K562 (cell line): ENCODE data around the gene HMCN1. TPM values are rescaled to one million over a fixed set of nuclear protein-coding genes. Genes with fewer than 3 reads are reported as not detected.

Experiments
- ATAC-seq: fragments of 200-7000 bp; cut with Tn5 transposase; 3 replicates; pipeline ENCODE4 v1.9.1; 2020; ENCODE audit warnings: moderate library complexity
- BruUV-seq: library from RNA; stranded (reverse); fragments of 400-500 nt; replicated peaks from 2 replicates; lab custom pipeline; 2021; lab: Mats Ljungman, UMichigan
- CTCF ChIA-PET: fragments of 300-600 bp; formaldehyde crosslinking; extraction: SDS; loops from one replicate; lab custom pipeline; 2021; ENCODE audit warnings: low intra/inter-chr PET ratio; lab: Yijun Ruan, JAX
- POLR2A ChIA-PET: fragments of 300-600, 350-650 bp; sonication (Branson Sonifier 250); formaldehyde crosslinking; extraction: SDS; loops from one replicate; lab custom pipeline; 2021; ENCODE audit warnings: antibody characterized with exemption, inconsistent platforms; lab: Yijun Ruan, JAX
- DNase-seq, 4 experiments: peaks; one replicate each; pipeline versions ENCODE4 v3.0.0 to v3.0.0-alpha.2; 2011 to 2018; ENCODE audit warnings: low spot score in 3 of 4, mixed read lengths in 3 of 4; ENCODE audit errors: extremely low read depth in 1 of 4
- FAIRE-seq: peaks from 2 replicates; lab custom pipeline; 2011; peaks lifted over from hg19 to GRCh38; lab: Jason Lieb, UNC
- H2AFZ ChIP-seq: 2 replicates; pipeline ENCODE4 v1.6.0; 2011; ENCODE audit warnings: low read depth, low read length, control low read depth, inconsistent platforms
- H3K27ac ChIP-seq: fragments of 200-600 bp; 3 replicates; pipeline ENCODE4 v1.8.0; 2011; ENCODE audit warnings: low read depth, mild to moderate bottlenecking, control low read depth, inconsistent platforms, low read length, moderate library complexity, mixed read lengths; ENCODE audit errors: extremely low read depth
- H3K27me3 ChIP-seq, 2 experiments: fragments of 300-600 bp in 1 of 2; 2 replicates in 1 of 2; 3 replicates in 1 of 2; pipeline versions ENCODE4 v1.6.0 to v1.8.0; 2011; ENCODE audit warnings: inconsistent platforms in 2 of 2, low read length in 2 of 2, mild to moderate bottlenecking in 1 of 2, mixed read lengths in 1 of 2, moderate library complexity in 1 of 2; ENCODE audit not compliant: control insufficient read depth in 2 of 2, insufficient read depth in 2 of 2
- H3K36me3 ChIP-seq: fragments of 300-600 bp; 3 replicates; pipeline ENCODE4 v1.8.0; 2011; ENCODE audit warnings: mild to moderate bottlenecking, low read length, inconsistent platforms; ENCODE audit not compliant: control insufficient read depth, insufficient read depth
- H3K4me1 ChIP-seq, 2 experiments: fragments of 200-600 bp in 1 of 2; replicated peaks in 1 of 2; 2 replicates in 1 of 2; 3 replicates in 1 of 2; pipeline versions ENCODE4 v1.5.1 to v1.8.0; 2011; ENCODE audit warnings: inconsistent platforms in 2 of 2, low read length in 2 of 2, mild to moderate bottlenecking in 1 of 2, mixed read lengths in 1 of 2, moderate library complexity in 1 of 2; ENCODE audit not compliant: control insufficient read depth in 2 of 2, insufficient read depth in 2 of 2
- H3K4me2 ChIP-seq: 2 replicates; pipeline ENCODE4 v1.6.1; 2011; ENCODE audit warnings: low read length, control low read depth, inconsistent platforms, mixed read lengths; ENCODE audit not compliant: insufficient read depth
- H3K4me3 ChIP-seq: fragments of 200-600 bp; sonication (generic), shearing (Covaris generic); 2 replicates; pipeline ENCODE4 v1.5.1; 2016; ENCODE audit warnings: control low read depth, inconsistent platforms
- H3K79me2 ChIP-seq: fragments of 200-600 bp; 3 replicates; pipeline ENCODE4 v1.8.0; 2011; ENCODE audit warnings: low read length, inconsistent platforms; ENCODE audit not compliant: control insufficient read depth, insufficient read depth
- H3K9ac ChIP-seq, 2 experiments: 2 replicates each; pipeline versions ENCODE4 v1.6.0 to v1.6.1; 2011; ENCODE audit warnings: low read depth in 2 of 2, low read length in 2 of 2, control low read depth in 1 of 2, inconsistent platforms in 1 of 2, mild to moderate bottlenecking in 1 of 2, mixed read lengths in 1 of 2; ENCODE audit not compliant: insufficient read depth in 1 of 2
- H3K9me1 ChIP-seq: one replicate; pipeline ENCODE4 v1.6.0; 2011; ENCODE audit warnings: inconsistent platforms, mild to moderate bottlenecking, low read length, moderate library complexity; ENCODE audit not compliant: control insufficient read depth, insufficient read depth
- H3K9me3 ChIP-seq: replicated peaks from 2 replicates; pipeline ENCODE4 v1.5.1; 2011; ENCODE audit warnings: low read depth, low read length, inconsistent platforms; ENCODE audit not compliant: control insufficient read depth, insufficient read depth
- H4K20me1 ChIP-seq: replicated peaks from 2 replicates; pipeline ENCODE4 v1.6.1; 2011; ENCODE audit warnings: low read length, inconsistent platforms, mixed read lengths; ENCODE audit not compliant: control insufficient read depth, insufficient read depth
- PREB ChIP-seq: sonication (generic); formaldehyde crosslinking; IDR thresholded peaks from 2 replicates; pipeline ENCODE4 v1.8.1; 2023; ENCODE audit warnings: mild to moderate bottlenecking, missing genetic modification reagents
- RBM25 ChIP-seq: fragments of 200-400 bp; formaldehyde crosslinking; IDR thresholded peaks from 2 replicates; pipeline ENCODE4 v1.6.1; 2018; ENCODE audit warnings: low read length, low read depth, moderate library complexity; ENCODE audit not compliant: severe bottlenecking
- SMARCA5 ChIP-seq: fragments of 450-650 bp; IDR thresholded peaks from 2 replicates; pipeline ENCODE4 v1.6.1; 2016
- ZNF277 ChIP-seq: fragments of 250-450 bp; sonication (Bioruptor Pico); IDR thresholded peaks from 2 replicates; pipeline ENCODE4 v1.8.0; 2022; ENCODE audit warnings: inconsistent platforms, mild to moderate bottlenecking, moderate library complexity, borderline replicate concordance
- ZNF354B ChIP-seq: fragments of 250-450 bp; sonication (Bioruptor Pico); IDR thresholded peaks from 2 replicates; pipeline ENCODE4 v1.4.0; 2020
- ZNF507 ChIP-seq: conservative IDR thresholded peaks from 2 replicates; pipeline ENCODE4 v1.6.1; 2017; ENCODE audit warnings: missing genetic modification characterization, missing compliant biosample characterization
- in situ Hi-C: fragments of 300-500 bp; cut with MboI; formaldehyde crosslinking; loops from 4 replicates; pipeline ENCODE4 v1.15.0; 2018; ENCODE audit warnings: inconsistent platforms, mixed read lengths
- intact Hi-C: fragments of 100-400 bp; cut with micrococcal nuclease; formaldehyde crosslinking; loops from 2 replicates; pipeline ENCODE4 v1.14.2; 2022
- polyA plus RNA-seq, 8 experiments: library from polyadenylated mRNA; depleted of rRNA in 4 of 8; stranded (reverse) in 5 of 8; unstranded in 3 of 8; fragments of >200 nt; fragmentation: Nextera tagmentation in 2 of 8; fragmentation: Illumina TruSeq in 1 of 8; extraction: Ambion mirVana in 2 of 8; extraction: Trizol in 1 of 8; gene quantifications; 2 replicates each; pipeline versions ENCODE4 v1.2.1 to v1.2.3, GENCODE V29; 2011 to 2014; ENCODE audit warnings: inconsistent platforms in 1 of 8, missing spikeins in 1 of 8
- total RNA-seq, 7 experiments: library from RNA; depleted of rRNA in 6 of 7; stranded (reverse); fragments of >200 nt in 6 of 7; fragmentation: Illumina TruSeq in 2 of 7; extraction: Trizol in 2 of 7; gene quantifications; 2 replicates each; pipeline versions ENCODE4 v1.2.1 to v1.2.3, GENCODE V29; 2011 to 2021; ENCODE audit warnings: low replicate concordance in 1 of 7

Gene HMCN1
- total and polyA plus RNA-seq, 9 of the 15 experiments (the other 6 are each of a cell fraction or from before 2014, with no cell fraction given), result 0.07 to 0.36 (median 0.21) TPM

- no peak for TF ChIP-seq PREB (CRISPR knock-in tag)
- no peak for TF ChIP-seq SMARCA5
These were observed 293.4 kb downstream of the HMCN1 start (continued) for GRCh38 chr1:186027621-186028020.

GRCh38 chr1:186030453-186030852 lies 296.3 kb downstream of the HMCN1 start:
- in situ Hi-C loops, result no loop called here
- BruUV-seq, result no TSS peak
- H4K20me1 ChIP-seq, result no peaks in the 10 kb centered on the region
- H3K9ac ChIP-seq, result no peak overlapping the region
- no peaks in the 10 kb centered on the region for H3K79me2 ChIP-seq
- H3K27me3 ChIP-seq, result no peaks in the 10 kb centered on the region
- no peaks in the 10 kb centered on the region; the same call in 1 of the 2 replicates for H3K9me3 ChIP-seq
- no peak overlapping the region for H3K4me2 ChIP-seq
- no peaks in the 10 kb centered on the region for H3K4me1 ChIP-seq
- FAIRE-seq, result no peak
- H3K4me3 ChIP-seq, result no peak overlapping the region
- intact Hi-C loops, result no loop called here
- POLR2A ChIA-PET, result no interaction called here
- CTCF ChIA-PET, result no interaction called here
- no peaks in the 10 kb centered on the region for H3K9me1 ChIP-seq
- TF ChIP-seq RBM25 (peak; percentile 80), ZNF277 (CRISPR knock-in tag) (no peak), ZNF354B (CRISPR knock-in tag) (0 out of 2 replicates have a peak, but pooled peaks have one; percentile 70), ZNF507 (peak; percentile 96)
- no peak for DNase-seq
- H3K36me3 ChIP-seq, result no peaks in the 10 kb centered on the region
- no peak overlapping the region for H2AFZ ChIP-seq
- no peak overlapping the region for H3K27ac ChIP-seq
- no peak for ATAC-seq
